Left ventricle myocardium inferior (tissue), 1 donor: ENCODE results near the gene PGM1. TPM values are rescaled to one million over a fixed set of nuclear protein-coding genes. Genes with fewer than 3 reads are reported as not detected.

ENCODE experiments used
- DNase-seq: peaks from one replicate; pipeline ENCODE4 v3.0.0-alpha.2; 2020
- H3K27ac ChIP-seq: fragments of 200-600 bp; replicated peaks from 2 replicates; pipeline ENCODE4 v1.8.0; 2021
- H3K27me3 ChIP-seq: fragments of 200-600 bp; 2 replicates; pipeline ENCODE4 v1.8.0; 2021; ENCODE audit warnings: low read depth
- H3K36me3 ChIP-seq: fragments of 200-600 bp; 2 replicates; pipeline ENCODE4 v1.8.0; 2021
- H3K4me1 ChIP-seq: fragments of 200-600 bp; 2 replicates; pipeline ENCODE4 v1.8.0; 2021
- H3K4me3 ChIP-seq: fragments of 200-600 bp; 2 replicates; pipeline ENCODE4 v1.8.0; 2021; ENCODE audit warnings: mild to moderate bottlenecking, moderate library complexity
- H3K9me3 ChIP-seq: fragments of 200-600 bp; replicated peaks from 2 replicates; pipeline ENCODE4 v1.8.0; 2021
- CTCF ChIP-seq: fragments of 200-600 bp; IDR thresholded peaks from 2 replicates; pipeline ENCODE4 v1.8.0; 2021; ENCODE audit warnings: antibody characterized with exemption, mild to moderate bottlenecking, borderline replicate concordance
- intact Hi-C: fragments of 100-400 bp; cut with micrococcal nuclease; formaldehyde crosslinking; loops from one replicate; pipeline ENCODE4 v1.11.0; 2022
- total RNA-seq: library from RNA; stranded (reverse); fragmentation: NEBNext Ultra II Directional; extraction: Animal tissue kit (Norgen Biotek cat#: 25700); gene quantifications from one replicate; pipeline ENCODE4 v1.2.1, GENCODE V29; 2021
- donor health status: DM: no; HTN: yes; CAD: no; lungs with severe emphysema.

Gene PGM1
- total RNA-seq, 1 donor from 2014 or later: 280 TPM

- H3K4me3 ChIP-seq: no peak overlapping the region
- intact Hi-C loops: no loop called here
- no peaks in the 10 kb centered on the region for H3K9me3 ChIP-seq
- H3K36me3 ChIP-seq: peaks cover 36% of the 10 kb centered on the region
- DNase-seq: no peak
- no peaks in the 10 kb centered on the region for H3K27me3 ChIP-seq
- H3K4me1 ChIP-seq: peaks cover 34% of the 10 kb centered on the region
- TF ChIP-seq CTCF: no peak
- peak overlapping the region; percentile 79 for H3K27ac ChIP-seq
Measured at GRCh38 chr1:63642901-63643300, 49.7 kb downstream of the PGM1 start.

- DNase-seq: peak; percentile 24
- H3K4me1 ChIP-seq: peaks cover 34% of the 10 kb centered on the region
- H3K36me3 ChIP-seq: peaks cover 37% of the 10 kb centered on the region
- no peaks in the 10 kb centered on the region for H3K9me3 ChIP-seq
- TF ChIP-seq CTCF: no peak
- H3K27ac ChIP-seq: peak overlapping the region; percentile 79
- no peak overlapping the region for H3K4me3 ChIP-seq
- intact Hi-C loops: no loop called here
- no peaks in the 10 kb centered on the region for H3K27me3 ChIP-seq
Measured at GRCh38 chr1:63643517-63643916, 50.3 kb downstream of the PGM1 start.

GRCh38 chr1:63643926-63644325 lies 50.7 kb downstream of the PGM1 start:
- Histone ChIP-seq H3K36me3 (peaks cover 37% of the 10 kb centered on the region), H3K27me3 (no peaks in the 10 kb centered on the region), H3K4me1 (peaks cover 34% of the 10 kb centered on the region), H3K9me3 (no peaks in the 10 kb centered on the region), H3K4me3 (no peak overlapping the region), H3K27ac (peak overlapping the region; percentile 79)
- no peak for TF ChIP-seq CTCF
- intact Hi-C loops: no loop called here
- peak; percentile 29 for DNase-seq

DNA sequence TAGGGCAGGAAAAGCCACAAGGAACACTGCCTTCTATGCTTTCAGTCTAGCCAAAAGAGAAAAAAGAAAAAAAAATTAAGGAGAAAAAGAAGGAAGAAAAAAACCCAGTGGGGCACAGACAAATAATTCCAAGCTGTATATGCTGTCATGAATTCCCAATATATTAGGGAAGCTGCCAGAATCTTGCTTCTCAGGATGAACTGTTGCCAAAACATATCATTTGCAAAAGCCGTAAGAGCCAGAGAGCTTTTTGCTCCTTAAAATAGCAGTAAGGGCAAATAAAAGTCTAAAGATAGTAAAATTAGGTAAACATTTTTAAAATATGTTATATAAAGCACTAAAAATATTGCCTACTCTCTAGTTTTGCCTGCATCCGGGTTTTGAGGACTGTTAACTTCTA lies 52.1 kb downstream of the PGM1 start:
- intact Hi-C loops: no loop called here
- H3K27me3 ChIP-seq: no peaks in the 10 kb centered on the region
- no peak for DNase-seq
- peak overlapping the region; percentile 10 for H3K4me3 ChIP-seq
- peaks cover 34% of the 10 kb centered on the region for H3K36me3 ChIP-seq
- peaks cover 41% of the 10 kb centered on the region for H3K4me1 ChIP-seq
- H3K27ac ChIP-seq: peak overlapping the region; percentile 79
- no peaks in the 10 kb centered on the region for H3K9me3 ChIP-seq
- no peak for TF ChIP-seq CTCF

DNA sequence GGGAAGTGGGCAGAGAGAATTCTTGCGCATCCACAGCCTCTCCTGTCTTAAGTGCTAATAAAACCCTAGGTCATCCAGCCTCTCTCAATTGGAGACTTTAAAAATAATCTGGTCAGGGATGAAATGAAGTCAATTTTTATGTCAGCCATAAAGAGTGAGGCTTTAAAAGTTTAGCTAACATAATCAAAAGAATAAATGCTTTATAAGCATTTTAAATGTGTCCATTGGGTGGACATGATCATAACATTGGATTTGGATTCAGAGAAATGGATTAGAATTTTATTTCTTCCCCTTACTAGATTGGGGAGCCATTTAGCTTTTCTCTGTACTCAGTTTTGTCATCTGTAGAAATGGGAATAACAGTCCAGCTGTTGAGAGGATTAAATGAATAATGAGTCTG lies 55.5 kb downstream of the PGM1 start:
- no peak for DNase-seq
- H3K9me3 ChIP-seq: no peaks in the 10 kb centered on the region
- H3K36me3 ChIP-seq: peaks cover 55% of the 10 kb centered on the region
- TF ChIP-seq CTCF: no peak
- no peak overlapping the region for H3K27ac ChIP-seq
- H3K4me1 ChIP-seq: peaks cover 36% of the 10 kb centered on the region
- no peak overlapping the region for H3K4me3 ChIP-seq
- H3K27me3 ChIP-seq: no peaks in the 10 kb centered on the region
- intact Hi-C loops: no loop called here
